Neural cell (in vitro differentiated cells): ENCODE measurements around the gene TP53AIP1. TPM values are rescaled to one million over a fixed set of nuclear protein-coding genes. Genes with fewer than 3 reads are reported as not detected.

Experiments used
- H2AFZ ChIP-seq: fragments of 200-600, 300-800 bp; sonication (generic), shearing (Covaris generic); 2 replicates; pipeline ENCODE4 v1.6.0; 2014; ENCODE audit warnings: low read depth, mild to moderate bottlenecking, antibody characterized with exemption, low read length, moderate library complexity
- H3F3A ChIP-seq: fragments of 200-600 bp; shearing (Covaris generic); 2 replicates; pipeline ENCODE4 v1.6.1; 2016; ENCODE audit warnings: mild to moderate bottlenecking, moderate library complexity, mixed read lengths, antibody characterized with exemption, low read length; ENCODE audit not compliant: insufficient read depth, poor library complexity, severe bottlenecking
- H3K27ac ChIP-seq: fragments of 200-600, 300-800 bp; sonication (generic), shearing (Covaris generic); 2 replicates; pipeline ENCODE4 v1.5.1; 2014; ENCODE audit warnings: mild to moderate bottlenecking, low read length, moderate library complexity
- H3K27me3 ChIP-seq: fragments of 300-800, 200-600 bp; sonication (generic), shearing (Covaris generic); 2 replicates; pipeline ENCODE4 v1.6.0; 2014; ENCODE audit warnings: mild to moderate bottlenecking, low read depth, low read length, moderate library complexity; ENCODE audit not compliant: insufficient read depth
- H3K36me3 ChIP-seq: fragments of 300-800, 200-600 bp; sonication (generic), shearing (Covaris generic); 2 replicates; pipeline ENCODE4 v1.5.1; 2014; ENCODE audit warnings: mild to moderate bottlenecking, antibody characterized with exemption, low read length, moderate library complexity; ENCODE audit not compliant: insufficient read depth
- H3K4me2 ChIP-seq: fragments of 300-800, 200-600 bp; sonication (generic), shearing (Covaris generic); 2 replicates; pipeline ENCODE4 v1.6.0; 2014; ENCODE audit warnings: mild to moderate bottlenecking, low read length
- H3K4me3 ChIP-seq: fragments of 300-800, 200-600 bp; sonication (generic), shearing (Covaris generic); 2 replicates; pipeline ENCODE4 v1.5.1; 2014; ENCODE audit warnings: mild to moderate bottlenecking, low read length, moderate library complexity
- H3K79me2 ChIP-seq: fragments of 200-600 bp; shearing (Covaris generic); replicated peaks from 2 replicates; pipeline ENCODE4 v1.6.0; 2014; ENCODE audit warnings: mild to moderate bottlenecking, low read length, moderate library complexity; ENCODE audit not compliant: insufficient read depth
- H3K9ac ChIP-seq: fragments of 300-800, 200-600 bp; sonication (generic), shearing (Covaris generic); 2 replicates; pipeline ENCODE4 v1.6.1; 2016; ENCODE audit warnings: mild to moderate bottlenecking, low read length, mixed read lengths
- H3K9me2 ChIP-seq: fragments of 200-600 bp; shearing (Covaris generic); 2 replicates; pipeline ENCODE4 v1.6.1; 2016; ENCODE audit warnings: mild to moderate bottlenecking, low read length, mixed read lengths; ENCODE audit not compliant: insufficient read depth
- H3K9me3 ChIP-seq: fragments of 200-600, 300-800 bp; sonication (generic), shearing (Covaris generic); 2 replicates; pipeline ENCODE4 v1.6.1; 2016; ENCODE audit warnings: mild to moderate bottlenecking, mixed run types, low read length, moderate library complexity, mixed read lengths
- H4K20me1 ChIP-seq: fragments of 200-600 bp; shearing (Covaris generic); 2 replicates; pipeline ENCODE4 v1.6.1; 2016; ENCODE audit warnings: mild to moderate bottlenecking, mixed run types; ENCODE audit not compliant: insufficient read depth
- CTCF ChIP-seq: fragments of 450-650 bp; IDR thresholded peaks from 2 replicates; pipeline ENCODE4 v1.5.1; 2014; ENCODE audit warnings: antibody characterized with exemption, mild to moderate bottlenecking, moderate library complexity; ENCODE audit not compliant: poor library complexity, severe bottlenecking
- EP300 ChIP-seq: fragments of 450-650 bp; conservative IDR thresholded peaks from 2 replicates; pipeline ENCODE4 v1.6.1; 2014; ENCODE audit warnings: antibody characterized with exemption, mild to moderate bottlenecking, moderate library complexity; ENCODE audit not compliant: poor library complexity, severe bottlenecking
- EZH2 ChIP-seq: fragments of 200-600, 300-800 bp; shearing (Covaris generic), sonication (generic); IDR thresholded peaks from 2 replicates; pipeline ENCODE4 v1.6.1; 2014; ENCODE audit warnings: antibody characterized with exemption, low read length, borderline replicate concordance, mild to moderate bottlenecking; ENCODE audit not compliant: insufficient read depth, poor library complexity, severe bottlenecking
- MXI1 ChIP-seq: fragments of 450-650 bp; conservative IDR thresholded peaks from 2 replicates; pipeline ENCODE4 v1.6.1; 2014; ENCODE audit warnings: antibody characterized with exemption, mild to moderate bottlenecking; ENCODE audit not compliant: poor library complexity, severe bottlenecking
- POLR2AphosphoS5 ChIP-seq: IDR thresholded peaks from 2 replicates; pipeline ENCODE4 v1.6.1; 2012
- RAD21 ChIP-seq: fragments of 450-650 bp; conservative IDR thresholded peaks from 2 replicates; pipeline ENCODE4 v1.6.1; 2014; ENCODE audit warnings: antibody characterized with exemption, mild to moderate bottlenecking, moderate library complexity
- REST ChIP-seq: IDR thresholded peaks from 2 replicates; pipeline ENCODE4 v1.6.1; 2012; ENCODE audit warnings: borderline replicate concordance
- SMC3 ChIP-seq: fragments of 450-650 bp; conservative IDR thresholded peaks from 2 replicates; pipeline ENCODE4 v1.6.1; 2014; ENCODE audit warnings: antibody characterized with exemption, mild to moderate bottlenecking, moderate library complexity; ENCODE audit not compliant: poor library complexity
- TAF1 ChIP-seq: IDR thresholded peaks from 2 replicates; pipeline ENCODE4 v1.6.1; 2012; ENCODE audit warnings: low read depth
- polyA plus RNA-seq: library from polyadenylated mRNA; depleted of rRNA; stranded (reverse); fragments of >200 nt; gene quantifications from 2 replicates; pipeline ENCODE4 v1.2.3, GENCODE V29; 2014

Gene TP53AIP1
- polyA plus RNA-seq, 1 donor from 2014 or later = 0.68 TPM

- Histone ChIP-seq H3K27ac (no peak overlapping the region), H3K36me3 (no peaks in the 10 kb centered on the region), H3F3A (no peaks in the 10 kb centered on the region), H3K9me2 (no peaks in the 10 kb centered on the region), H3K9me3 (no peaks in the 10 kb centered on the region), H4K20me1 (no peaks in the 10 kb centered on the region), H3K4me2 (no peak overlapping the region), H2AFZ (no peak overlapping the region), H3K79me2 (no peaks in the 10 kb centered on the region), H3K4me3 (no peak overlapping the region), H3K9ac (no peak overlapping the region), H3K27me3 (peaks cover 13% of the 10 kb centered on the region)
- no peak for TF ChIP-seq SMC3
- no peak for TF ChIP-seq REST
- no peak for TF ChIP-seq EZH2
- no peak for TF ChIP-seq POLR2AphosphoS5
- no peak for TF ChIP-seq CTCF
- TF ChIP-seq EP300 = no peak
- TF ChIP-seq MXI1 = no peak
- TF ChIP-seq TAF1 = no peak
- TF ChIP-seq RAD21 = no peak
Observed at GRCh38 chr11:128911239-128911638, 31.4 kb downstream of the TP53AIP1 start.

- Histone ChIP-seq H3K4me2 (no peak overlapping the region), H3K27me3 (peaks cover 19% of the 10 kb centered on the region), H3K36me3 (no peaks in the 10 kb centered on the region), H4K20me1 (no peaks in the 10 kb centered on the region), H3K9ac (no peak overlapping the region), H3K4me3 (no peak overlapping the region), H2AFZ (no peak overlapping the region), H3K9me3 (no peaks in the 10 kb centered on the region), H3K9me2 (no peaks in the 10 kb centered on the region), H3K27ac (no peak overlapping the region), H3K79me2 (no peaks in the 10 kb centered on the region), H3F3A (no peaks in the 10 kb centered on the region)
- TF ChIP-seq SMC3 (no peak), REST (no peak), MXI1 (no peak), EP300 (no peak), TAF1 (no peak), RAD21 (no peak), CTCF (no peak), POLR2AphosphoS5 (no peak), EZH2 (no peak)
Observed at GRCh38 chr11:128910576-128910975, 32.1 kb downstream of the TP53AIP1 start.
